Embryonic facial prominence (tissue), 1 donor: ENCODE results near the gene MSMO1.
"Not testable (repeated sequence)": the region's sequence is repeated elsewhere in the genome, so short reads cannot be mapped to it uniquely, and the experiment has no call there.

Experiments
- DNase-seq: peaks from one replicate; pipeline ENCODE4 v3.0.0-alpha.2; 2016; ENCODE audit errors: extremely low spot score

Gene MSMO1

DNA sequence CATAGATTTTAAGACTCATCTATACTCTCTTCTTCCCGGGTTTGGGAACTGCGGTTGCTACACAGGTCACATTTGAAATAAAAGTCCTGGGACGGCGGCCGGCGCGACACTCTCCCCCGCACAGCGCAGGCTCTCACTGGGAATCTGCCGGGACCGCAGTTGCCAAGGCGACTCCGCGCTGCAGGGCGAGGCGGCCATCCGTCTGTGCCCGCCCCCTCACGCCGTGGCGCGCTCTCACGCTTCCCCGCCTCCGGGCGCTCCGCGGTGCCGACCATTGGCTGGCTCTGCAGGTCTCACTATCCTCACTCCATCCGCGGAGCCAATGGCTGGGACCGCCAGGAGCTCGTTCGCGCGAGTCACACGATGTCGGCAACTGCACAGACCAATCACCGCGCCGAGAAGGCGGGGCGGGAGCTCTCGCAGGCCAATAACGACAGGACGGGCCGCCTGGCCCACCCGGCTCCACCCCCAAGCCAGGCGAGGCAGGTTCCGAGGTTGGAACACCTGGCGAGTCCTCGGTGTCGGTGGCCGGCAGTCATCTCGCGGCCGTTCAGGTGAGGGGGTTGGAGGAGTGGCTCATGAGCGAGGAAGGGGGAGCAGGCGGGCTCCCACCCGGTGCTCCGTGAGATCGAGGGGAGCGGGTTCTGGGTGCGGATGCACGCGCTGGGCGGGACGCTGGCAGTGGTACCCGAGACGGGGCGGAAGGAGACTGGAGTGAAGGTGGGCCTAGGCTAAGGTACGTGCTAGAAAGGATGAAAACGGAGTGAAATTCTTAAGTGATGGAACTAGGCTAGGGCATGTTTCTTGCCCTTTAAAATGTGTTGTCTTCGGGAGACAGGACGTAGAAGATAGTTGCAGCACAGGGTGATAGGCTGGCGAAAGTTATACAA is at the start of gene MSMO1:
Gene MSMO1, plus strand, starts transcription at position 459 of the 890 bp plus-strand sequence. CDS start 5,702 bp downstream, outside the sequence.
- DNase-seq = peak; percentile 95

DNA sequence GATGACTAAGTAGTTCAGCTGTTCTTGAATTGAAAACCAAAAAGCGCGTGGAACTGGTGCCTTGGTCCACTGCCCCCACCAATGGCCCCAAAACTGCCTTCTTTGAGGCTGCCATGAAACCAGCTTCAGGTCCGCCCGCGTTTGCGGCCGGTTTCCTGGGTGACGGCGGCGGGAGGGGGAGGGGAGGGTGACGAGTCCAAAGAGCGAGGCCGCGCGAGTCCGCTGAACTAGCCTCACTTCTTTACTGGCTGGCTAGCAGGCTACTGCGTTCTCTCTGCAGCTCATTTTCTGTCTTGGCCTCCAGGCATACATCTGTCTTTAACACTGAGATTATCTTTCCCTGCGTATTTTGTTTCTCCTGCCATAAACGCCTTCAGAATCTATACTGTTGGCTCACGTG is 47.9 kb upstream of the MSMO1 start:
- not testable (repeated sequence) for DNase-seq

DNA sequence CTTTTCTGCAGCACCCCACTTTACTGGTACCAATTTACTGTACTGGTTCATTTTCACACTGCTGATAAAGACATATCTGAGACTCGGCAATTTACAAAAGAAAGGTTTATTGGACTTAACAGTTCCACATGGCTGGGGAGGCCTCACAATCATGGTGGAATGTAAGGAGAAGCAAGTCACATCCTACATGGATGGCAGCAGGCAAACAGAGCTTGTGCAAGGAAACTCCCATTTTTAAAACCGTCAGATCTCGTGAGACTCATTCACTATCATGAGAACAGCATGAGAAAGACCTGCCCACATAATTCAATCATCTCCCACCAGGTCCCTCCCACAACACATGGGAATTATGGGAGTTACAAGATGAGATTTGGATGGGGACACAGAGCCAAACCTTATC is 42.8 kb upstream of the MSMO1 start:
- DNase-seq = not testable (repeated sequence)

DNA sequence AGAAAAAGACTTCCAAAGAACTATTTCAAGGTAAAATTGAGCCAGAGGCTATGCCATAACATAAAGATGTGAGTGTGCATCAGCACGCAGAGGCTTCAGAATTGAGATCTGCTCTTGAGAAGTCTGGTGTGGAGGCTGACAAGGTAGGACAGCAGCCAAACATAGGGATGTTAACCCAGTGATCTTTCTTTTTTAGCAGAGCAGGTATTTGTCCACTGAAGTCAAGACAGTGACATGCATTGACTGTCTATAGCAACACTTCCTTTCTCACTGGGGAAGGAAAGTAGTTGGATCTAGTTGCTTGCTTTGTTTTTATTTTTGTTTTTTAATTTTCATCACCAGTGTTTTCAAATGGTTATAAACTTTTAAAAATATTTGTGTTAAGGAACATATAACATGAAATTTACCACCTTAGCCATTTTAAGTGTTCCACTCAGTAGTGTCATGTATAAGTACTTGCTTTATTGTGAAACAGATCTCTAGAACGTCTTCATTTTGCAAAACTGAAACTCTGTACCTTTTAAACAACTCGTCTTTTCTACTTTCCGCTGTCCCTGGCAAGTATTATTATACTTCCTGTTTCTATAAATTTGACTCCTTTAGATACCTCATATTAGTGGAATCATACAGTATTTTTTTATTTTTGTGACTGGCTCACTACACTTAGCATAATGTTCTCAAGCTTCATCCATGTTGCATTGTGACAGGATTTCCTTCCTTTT is 40.7 kb upstream of the MSMO1 start:
- DNase-seq = not testable (repeated sequence)

DNA sequence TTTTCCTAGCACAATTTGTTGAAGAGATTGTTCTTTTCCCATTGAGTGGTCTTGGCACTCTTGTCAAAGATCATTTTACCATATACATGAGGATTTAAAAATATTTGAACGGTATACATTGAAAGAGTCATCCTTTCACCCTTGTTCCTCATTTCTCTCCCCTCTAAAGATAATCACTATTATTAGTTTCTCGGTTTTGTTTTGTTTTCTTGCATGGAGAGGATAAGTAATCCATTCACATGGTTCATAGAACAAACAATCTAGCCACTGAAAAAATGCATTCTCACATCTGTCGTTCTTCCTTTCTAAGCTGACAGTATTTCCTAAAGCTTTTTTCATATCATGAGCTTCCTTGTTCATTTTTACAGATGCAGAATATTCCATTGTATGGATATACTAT is 39.2 kb upstream of the MSMO1 start:
- no peak for DNase-seq

DNA sequence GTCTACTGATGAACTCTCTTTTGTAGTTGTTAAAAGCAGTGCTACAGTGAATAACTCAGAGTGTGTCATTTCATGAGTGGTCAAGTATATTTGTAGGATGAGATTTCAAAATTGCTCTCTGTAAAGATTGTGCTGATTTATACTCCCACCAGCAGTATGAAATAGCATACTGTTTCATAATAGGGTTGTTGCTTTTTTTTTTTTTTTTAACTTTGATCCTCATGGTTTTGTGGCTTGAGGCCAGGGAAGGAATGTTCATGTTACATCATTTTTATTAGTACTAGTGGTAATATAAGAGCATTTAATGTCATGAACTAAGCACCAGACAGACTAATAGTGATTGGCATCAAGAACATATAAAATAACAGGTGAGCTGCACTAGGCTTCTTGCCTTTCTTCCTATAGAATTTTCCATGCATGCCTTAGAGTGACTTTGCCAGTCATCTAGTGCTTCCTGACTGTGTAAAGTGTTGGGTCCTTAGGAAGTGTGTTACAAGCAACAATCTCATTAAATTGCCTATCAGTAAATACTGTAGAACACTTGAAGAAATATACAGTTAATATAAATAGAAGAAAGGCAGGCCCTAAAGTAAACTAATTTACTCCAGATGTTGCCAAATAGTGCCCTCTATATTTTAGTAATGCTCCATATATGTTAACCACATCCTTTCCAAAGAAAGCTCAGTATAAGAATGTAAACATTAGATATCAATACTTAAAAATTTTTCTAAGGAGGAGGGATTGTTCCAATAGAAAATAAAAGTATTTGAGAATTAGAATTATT is 38.6 kb upstream of the MSMO1 start:
- no peak for DNase-seq

DNA sequence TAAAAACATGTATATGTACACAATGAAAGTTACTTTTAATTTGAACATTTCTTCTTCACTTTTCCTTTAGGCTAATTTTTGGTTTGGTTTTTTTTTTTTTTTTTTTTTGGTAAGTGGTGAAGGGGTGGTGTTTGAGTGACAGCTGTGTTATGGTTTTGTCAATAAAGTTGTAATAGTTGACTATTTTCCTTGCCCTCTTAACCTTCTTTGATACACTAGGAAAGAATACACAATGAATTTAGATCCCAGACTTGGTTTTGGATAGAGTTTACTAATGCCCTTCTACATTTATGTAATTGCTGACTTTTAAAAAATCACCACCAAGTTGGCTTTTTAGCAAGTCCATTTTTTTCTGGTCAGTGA is 38.1 kb upstream of the MSMO1 start:
- no peak for DNase-seq

GRCh38 chr4:165293061-165293460 is 34.4 kb upstream of the MSMO1 start:
- no peak for DNase-seq

GRCh38 chr4:165293927-165294649 is 33.4 kb upstream of the MSMO1 start:
- DNase-seq = no peak

- no peak for DNase-seq
These were observed 32.6 kb upstream of the MSMO1 start for GRCh38 chr4:165294907-165295306.

GRCh38 chr4:165297626-165298025 is 29.8 kb upstream of the MSMO1 start:
- DNase-seq = no peak

DNA sequence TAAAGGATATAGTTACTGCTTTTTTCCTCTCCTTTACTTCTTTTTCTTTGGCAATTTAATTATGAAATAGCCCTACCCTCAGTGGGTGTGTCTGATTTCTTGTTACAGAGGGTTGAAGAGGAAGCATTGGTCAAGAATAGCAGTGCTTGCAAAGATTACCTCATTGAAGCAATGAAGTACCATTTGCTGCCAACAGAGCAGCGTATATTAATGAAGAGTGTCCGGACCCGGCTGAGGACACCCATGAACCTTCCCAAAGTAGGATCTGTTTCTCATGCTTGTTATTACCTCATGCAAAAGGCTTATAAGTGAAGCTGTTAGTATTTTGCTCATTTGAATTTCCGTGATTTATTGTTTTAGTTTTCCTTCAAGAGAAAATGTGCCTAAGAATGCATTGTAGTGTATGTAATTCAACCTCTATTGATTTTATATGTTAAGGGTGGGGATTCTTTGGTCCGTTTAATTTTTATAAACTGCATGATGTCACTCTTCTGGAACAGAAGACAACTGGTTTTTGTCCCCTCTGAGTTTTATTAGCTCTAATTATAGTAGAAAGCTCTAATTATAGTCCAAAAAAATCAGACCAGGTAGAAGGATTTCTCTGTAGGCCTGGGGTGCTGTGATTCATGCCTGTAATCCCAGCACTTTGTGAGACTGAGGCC is 27.9 kb upstream of the MSMO1 start:
- DNase-seq = no peak

- no peak for DNase-seq
These were observed 25.6 kb upstream of the MSMO1 start for GRCh38 chr4:165301833-165302232.

DNA sequence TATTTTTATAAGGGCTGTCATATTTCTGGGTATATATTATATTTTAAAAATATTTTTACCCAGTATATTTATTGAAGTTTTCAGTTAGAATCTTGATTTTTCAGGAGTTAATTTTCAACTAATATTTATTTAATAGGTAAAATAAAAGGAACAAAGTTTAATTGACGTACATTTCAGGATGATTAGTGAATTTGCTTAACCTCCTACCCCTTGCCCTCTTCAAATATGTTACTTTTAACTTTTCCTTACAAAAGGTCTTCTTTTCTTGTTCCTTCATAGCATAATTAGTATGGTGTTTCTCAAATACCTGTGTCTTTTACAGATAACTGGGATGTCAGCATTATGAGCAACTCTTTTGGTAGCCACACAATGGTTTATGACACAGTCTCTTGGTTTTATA is 24.8 kb upstream of the MSMO1 start:
- no peak for DNase-seq

- DNase-seq = no peak
These were observed 19.3 kb upstream of the MSMO1 start for GRCh38 chr4:165308166-165308565.

- DNase-seq = no peak
These were observed 18.9 kb upstream of the MSMO1 start for GRCh38 chr4:165308606-165309005.

DNA sequence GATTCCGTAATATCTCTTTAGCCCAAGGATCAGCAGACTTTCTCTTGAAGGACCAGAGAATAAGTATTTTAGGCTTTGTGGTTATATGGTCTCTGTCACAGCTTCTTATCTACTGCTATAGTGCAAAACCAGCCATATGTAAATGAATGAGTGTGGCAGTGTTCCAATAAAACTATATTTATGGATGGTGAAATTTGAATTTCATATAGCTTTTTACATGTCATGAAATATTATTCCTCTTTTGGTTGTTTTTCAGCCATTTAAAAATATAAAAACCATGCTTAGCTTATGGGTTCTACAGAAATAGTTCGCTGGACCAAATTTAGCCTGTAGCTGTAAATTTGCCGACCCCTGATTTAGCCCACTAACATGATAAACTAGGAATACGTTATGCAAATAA is 18.0 kb upstream of the MSMO1 start:
- DNase-seq = no peak

DNA sequence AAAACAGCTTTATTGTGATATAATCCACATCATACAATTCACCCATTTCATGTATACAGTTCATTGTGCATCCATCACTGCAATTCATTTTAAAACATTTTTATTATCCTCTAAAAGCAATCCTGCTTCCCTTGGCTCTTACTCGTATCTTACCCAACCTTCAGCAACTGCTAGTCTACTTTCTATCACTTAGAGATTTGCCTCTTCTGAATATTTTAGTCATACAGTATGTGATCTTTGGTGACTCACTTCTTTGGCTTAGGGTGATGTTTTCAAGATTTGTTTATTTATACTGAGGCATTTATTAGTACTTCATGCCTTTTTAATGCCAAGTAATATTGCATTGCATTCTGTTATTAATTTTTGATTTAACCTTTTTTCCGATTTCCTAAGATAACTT is 15.0 kb upstream of the MSMO1 start:
- DNase-seq = no peak

DNA sequence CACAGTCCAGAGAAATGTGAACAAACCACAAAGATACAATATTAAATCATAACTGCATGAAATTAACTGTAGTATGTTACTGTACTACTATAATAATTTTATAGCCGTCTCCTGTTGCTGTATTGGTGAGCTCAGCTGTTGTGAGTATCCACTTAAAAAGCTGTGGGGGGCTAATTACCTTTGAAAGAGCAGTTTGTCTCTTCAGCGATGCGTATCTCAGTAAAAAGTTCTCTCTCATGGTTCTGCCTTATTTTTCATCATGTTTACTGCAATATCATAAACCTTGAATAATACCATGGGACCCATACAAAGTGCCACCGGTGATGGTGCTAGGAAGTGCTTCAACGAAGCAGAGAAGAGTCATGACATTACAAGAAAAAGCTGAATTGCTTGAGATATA is 8.4 kb upstream of the MSMO1 start:
- DNase-seq = no peak

- no peak for DNase-seq
These were observed 8.0 kb upstream of the MSMO1 start for GRCh38 chr4:165319509-165319908.
